Epithelial cell of proximal tubule (primary cell): ENCODE measurements around the gene KCNJ6. TPM values are rescaled to one million over a fixed set of nuclear protein-coding genes. Genes with fewer than 3 reads are reported as not detected.

Experiments
- DNase-seq: peaks from one replicate; pipeline ENCODE4 v3.0.0-alpha.2; 2011; ENCODE audit warnings: low read depth
- H3K4me3 ChIP-seq: 2 replicates; pipeline ENCODE4 v1.5.1; 2011; ENCODE audit warnings: low read depth, mild to moderate bottlenecking, low read length
- total RNA-seq: library from RNA; depleted of rRNA; stranded (reverse); fragments of >200 nt; gene quantifications from 2 replicates; pipeline ENCODE4 v1.2.3, GENCODE V29; 2015
- TF ChIP-seq, protein P1 (sequence below): conservative IDR thresholded peaks from 2 replicates; pipeline ENCODE4 v1.5.1; 2012; ENCODE audit warnings: low read depth, mild to moderate bottlenecking, low read length

The KCNJ6 gene
- total RNA-seq, 1 donor from 2014 or later, result under 0.01 TPM

DNA sequence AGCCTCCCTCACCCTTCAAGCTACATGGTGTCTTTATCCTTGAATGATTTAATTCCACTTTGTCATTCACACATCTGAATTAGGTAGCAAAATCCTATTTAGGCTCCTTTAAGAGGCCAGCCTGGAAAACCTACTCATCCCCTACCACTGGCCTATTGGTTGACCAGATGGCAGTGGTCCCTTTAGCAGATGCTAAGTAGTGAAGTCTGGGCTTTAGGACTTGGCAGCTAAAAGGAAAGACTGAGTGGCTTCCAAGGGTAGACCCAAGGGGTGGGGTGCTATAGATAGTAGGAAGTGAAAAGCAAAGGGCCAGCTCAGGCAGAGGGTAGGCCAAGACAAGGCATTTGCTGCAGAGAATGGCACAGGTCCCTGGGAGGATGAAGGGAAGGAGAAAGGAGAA lies 46.6 kb downstream of the KCNJ6 start:
- no peak for DNase-seq
- H3K4me3 ChIP-seq, result no peak overlapping the region
- TF ChIP-seq, protein P1, sequence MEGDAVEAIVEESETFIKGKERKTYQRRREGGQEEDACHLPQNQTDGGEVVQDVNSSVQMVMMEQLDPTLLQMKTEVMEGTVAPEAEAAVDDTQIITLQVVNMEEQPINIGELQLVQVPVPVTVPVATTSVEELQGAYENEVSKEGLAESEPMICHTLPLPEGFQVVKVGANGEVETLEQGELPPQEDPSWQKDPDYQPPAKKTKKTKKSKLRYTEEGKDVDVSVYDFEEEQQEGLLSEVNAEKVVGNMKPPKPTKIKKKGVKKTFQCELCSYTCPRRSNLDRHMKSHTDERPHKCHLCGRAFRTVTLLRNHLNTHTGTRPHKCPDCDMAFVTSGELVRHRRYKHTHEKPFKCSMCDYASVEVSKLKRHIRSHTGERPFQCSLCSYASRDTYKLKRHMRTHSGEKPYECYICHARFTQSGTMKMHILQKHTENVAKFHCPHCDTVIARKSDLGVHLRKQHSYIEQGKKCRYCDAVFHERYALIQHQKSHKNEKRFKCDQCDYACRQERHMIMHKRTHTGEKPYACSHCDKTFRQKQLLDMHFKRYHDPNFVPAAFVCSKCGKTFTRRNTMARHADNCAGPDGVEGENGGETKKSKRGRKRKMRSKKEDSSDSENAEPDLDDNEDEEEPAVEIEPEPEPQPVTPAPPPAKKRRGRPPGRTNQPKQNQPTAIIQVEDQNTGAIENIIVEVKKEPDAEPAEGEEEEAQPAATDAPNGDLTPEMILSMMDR, result no peak

DNA sequence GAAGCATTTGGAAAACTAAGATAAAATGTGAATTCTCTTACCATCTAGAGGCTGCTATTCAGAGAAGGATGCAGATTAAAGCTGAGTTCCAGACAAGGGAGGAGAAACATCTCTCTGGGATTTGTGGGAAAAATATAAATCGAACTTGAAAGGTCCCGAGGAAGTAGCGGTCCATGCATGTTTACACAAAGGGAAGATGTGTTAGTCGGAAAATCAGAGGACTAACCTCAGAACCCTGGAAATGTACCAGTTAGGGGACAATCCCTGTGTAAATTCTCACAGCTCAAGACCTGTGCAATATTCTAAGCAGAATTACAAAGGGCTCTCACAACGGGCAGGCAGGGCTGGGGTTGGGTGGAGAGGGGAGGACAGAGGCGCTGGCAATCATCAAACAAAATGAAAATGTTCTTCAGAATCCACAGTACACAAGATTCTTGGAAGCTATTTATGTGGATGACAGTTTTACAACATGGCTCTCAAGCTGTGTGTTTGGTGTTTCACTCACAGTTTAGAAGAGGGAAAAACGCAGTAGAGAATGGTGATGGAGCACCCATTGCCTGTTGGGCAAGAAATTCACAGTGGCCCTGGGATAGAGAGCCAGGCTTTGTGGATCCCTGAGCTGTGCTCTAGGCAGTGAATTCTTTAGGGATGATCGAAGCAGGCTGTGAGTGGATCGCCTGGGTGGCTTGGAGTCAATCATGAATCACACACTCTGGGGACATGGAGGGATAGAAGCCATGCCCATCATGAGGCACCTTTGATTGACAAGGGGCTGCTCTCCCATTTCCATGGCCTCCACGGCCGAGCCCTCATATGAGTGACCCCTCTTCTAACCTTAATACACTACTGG lies 47.6 kb downstream of the KCNJ6 start:
- no peak for DNase-seq
- H3K4me3 ChIP-seq, result no peak overlapping the region
- TF ChIP-seq, protein P1, result no peak

DNA sequence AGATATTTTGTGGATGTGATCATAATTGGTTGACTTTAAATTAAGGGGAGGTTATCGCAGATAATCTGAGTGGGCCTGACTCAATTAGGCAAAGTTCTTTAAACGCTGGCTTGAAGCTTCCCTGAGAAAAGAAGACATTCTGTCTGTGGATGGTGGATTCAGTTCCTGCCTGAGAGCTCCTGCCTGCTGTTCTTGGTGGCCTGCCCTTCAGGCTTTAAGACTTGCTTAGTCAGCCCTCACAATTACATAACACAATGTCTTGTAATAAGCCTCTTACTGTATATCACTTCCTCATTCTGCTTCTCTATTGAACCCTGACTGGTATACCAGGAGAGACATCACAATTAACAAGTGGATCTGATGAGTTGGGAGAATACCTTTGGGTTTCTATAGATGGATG lies 50.2 kb downstream of the KCNJ6 start:
- TF ChIP-seq, protein P1, result no peak
- DNase-seq, result peak; percentile 62
- no peak overlapping the region for H3K4me3 ChIP-seq

DNA sequence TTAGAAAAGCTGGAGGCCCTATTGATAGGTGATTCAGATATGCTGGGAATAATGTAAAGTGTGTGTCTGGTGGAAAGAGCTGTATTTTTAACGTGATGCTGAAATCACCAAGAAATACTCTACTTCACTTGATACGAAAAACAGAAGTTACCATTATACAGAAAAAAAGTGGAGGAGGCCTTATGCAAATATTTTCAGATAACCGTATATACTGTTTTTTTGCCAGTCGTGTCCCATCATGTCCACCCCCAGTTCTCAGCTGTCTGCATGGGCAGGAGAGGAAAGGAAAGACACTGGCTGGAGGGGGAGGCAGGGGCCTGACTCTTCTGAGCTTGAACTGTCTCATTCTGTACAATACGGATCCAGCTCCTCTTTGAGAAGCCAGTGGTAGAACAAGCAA lies 51.1 kb downstream of the KCNJ6 start:
- no peak for DNase-seq
- no peak overlapping the region for H3K4me3 ChIP-seq
- TF ChIP-seq, protein P1, result no peak

DNA sequence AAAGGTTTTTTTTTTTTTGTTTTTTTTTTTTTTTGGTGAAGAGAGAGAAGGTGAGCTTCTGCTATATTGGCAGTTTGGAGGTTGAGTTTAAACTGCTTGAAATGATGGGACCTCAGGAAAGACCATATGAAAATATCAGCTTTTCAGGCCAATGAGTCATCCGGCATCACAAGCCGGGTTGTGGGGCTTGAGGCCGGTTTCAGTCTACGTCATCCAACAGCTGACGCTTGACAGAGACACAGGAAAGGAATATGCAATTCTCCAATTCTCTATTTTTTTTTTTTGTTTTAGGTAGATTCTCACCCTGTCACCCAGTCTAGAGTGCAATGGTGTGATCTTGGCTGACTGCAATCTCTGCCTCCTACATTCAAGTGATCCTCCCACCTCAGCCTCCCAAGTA lies 52.4 kb downstream of the KCNJ6 start:
- no peak for DNase-seq
- no peak overlapping the region for H3K4me3 ChIP-seq
- TF ChIP-seq, protein P1, result no peak

DNA sequence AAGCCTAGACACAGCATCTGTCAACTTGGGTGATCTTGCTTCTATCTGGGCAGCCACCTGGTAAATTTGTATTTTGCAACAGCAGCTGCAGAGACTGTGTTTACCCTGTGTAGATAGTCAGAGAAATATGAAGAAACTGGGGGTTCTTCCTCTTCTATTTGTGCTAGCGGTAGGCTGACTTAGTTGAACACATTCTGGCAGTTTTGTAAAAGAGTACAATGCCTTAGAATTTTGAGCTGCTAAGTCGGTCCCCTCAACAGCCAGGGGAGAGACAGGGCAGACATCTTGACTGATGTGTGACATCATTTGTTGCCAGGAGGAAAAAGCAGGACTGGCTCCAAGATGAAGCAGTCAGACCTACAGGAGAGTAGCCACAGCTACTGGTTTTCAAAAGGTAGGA lies 53.7 kb downstream of the KCNJ6 start:
- DNase-seq, result no peak
- no peak overlapping the region for H3K4me3 ChIP-seq
- TF ChIP-seq, protein P1, result no peak

DNA sequence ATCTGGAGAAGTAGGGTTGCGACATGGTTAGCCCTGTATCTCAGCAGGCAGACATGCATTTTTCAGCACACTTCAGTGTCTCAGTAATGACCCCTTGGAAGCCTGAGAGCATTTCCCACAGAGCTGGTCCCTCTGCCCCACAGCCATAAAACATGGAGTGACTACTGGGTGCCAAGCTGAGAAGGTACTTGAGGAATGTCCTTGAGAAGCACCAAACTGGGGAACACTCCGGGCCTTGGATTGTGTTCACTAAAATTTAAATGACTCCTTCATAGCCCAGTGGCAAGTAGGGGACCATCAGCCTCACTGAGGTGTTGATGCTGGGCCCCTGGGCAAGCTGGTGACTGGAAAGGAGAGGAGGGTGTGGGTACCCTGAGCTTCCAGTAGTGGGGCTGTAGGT lies 54.7 kb downstream of the KCNJ6 start:
- no peak overlapping the region for H3K4me3 ChIP-seq
- TF ChIP-seq, protein P1, result no peak
- no peak for DNase-seq
